ENCODE data around the gene FILIP1L.
A peak's percentile ranks its signal among the peaks of the same experiment; 100 is the strongest.

FILIP1L gene

DNA sequence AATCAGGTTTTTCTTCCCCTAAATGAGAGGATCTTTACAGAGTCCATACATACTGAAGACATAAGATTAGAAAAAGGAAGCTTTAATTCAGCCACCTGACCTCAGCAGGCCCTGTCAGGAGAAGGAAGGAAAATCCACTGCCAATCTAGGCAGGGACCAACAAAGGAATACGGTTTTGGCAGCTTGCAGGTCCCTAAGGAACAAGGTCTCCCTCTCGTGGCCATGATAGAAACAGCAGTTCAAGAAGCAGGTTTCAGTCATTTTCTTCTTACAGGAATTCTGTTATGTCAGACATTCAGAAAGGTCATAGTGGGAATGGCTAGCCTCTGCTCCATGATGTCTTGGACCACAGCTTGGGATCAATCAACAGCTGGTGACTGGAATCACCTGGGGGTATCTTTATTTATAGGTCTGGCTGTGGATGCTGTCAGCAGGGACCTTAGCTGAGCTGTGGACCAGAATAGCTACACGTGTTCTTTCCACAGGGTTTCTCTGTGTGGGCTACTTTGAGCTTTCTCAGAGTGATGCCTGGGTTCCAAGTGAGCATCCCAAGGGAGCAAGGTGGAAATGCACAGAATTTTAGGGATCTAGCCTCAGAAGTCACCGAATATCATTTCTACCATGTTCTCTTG lies 306.0 kb downstream of the FILIP1L start:
- TF ChIP-seq CTCF (IDR thresholded peaks at IDR 0.05; ENCODE audit: low read depth, low read length) = peak; percentile 88
- peak; percentile 62 for DNase-seq (ENCODE audit: extremely low read depth, low read depth)

DNA sequence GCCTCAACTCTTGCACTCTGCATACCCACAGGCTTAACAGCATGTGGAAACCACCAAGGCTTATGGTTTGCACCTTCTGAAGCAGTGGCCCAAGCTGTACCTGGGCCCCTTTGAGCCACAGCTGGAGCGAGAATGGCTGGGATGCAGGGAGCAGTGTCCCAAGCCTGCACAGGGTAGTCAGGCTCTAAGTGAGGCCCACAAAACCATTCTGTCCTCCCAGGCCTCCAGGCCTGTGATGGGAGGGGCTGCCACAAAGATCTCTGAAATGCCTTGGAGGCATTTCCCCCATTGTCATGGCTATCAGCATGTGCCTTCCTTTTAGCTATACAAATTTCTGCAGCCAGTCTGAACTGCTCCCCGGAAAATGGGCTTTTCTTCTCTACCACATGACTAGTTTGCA lies 309.1 kb downstream of the FILIP1L start:
- TF ChIP-seq CTCF (IDR thresholded peaks at IDR 0.05; ENCODE audit: low read depth, low read length) = no peak
- DNase-seq (ENCODE audit: extremely low read depth, low read depth) = no peak

DNA sequence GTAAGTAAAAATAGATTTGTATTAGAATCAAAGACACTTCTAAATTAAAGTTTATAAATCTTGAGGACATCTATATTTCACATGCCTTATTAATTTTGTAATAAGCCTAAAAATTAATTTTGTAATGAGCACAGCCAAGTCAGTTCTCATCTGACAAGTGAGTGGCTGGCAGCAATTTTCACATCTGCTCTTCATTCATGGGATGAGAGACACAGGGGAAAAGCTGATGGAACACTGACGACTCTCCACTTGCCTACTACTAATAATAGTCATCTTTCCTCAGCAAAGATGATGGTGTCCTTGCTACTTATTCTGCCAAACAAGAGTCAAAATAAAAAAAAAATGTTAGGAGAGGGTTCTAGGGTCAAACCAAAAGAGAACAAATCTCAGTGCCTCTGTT lies 311.0 kb downstream of the FILIP1L start:
- no peak for DNase-seq (ENCODE audit: extremely low read depth, low read depth)
- TF ChIP-seq CTCF (IDR thresholded peaks at IDR 0.05; ENCODE audit: low read depth, low read length) = no peak

DNA sequence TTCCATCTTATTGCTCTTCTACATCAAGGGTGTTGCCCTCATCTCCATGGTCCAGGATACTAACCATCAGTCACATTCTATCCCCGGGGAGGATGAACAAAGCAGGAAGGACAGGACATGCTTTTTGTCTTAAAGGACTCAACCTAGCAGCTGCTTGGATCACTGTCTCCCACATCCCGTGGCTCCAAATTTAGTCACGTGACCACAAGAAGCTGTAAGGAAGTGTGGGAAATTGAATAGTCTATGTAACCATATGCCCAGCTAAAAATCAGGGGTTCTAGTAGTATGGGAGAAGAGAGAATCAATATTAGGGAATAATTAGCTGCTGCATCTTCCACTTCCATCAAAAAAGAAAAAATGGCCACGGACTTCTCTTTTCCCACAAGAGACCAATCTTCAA lies 314.9 kb downstream of the FILIP1L start:
- TF ChIP-seq CTCF (IDR thresholded peaks at IDR 0.05; ENCODE audit: low read depth, low read length) = no peak
- DNase-seq (ENCODE audit: extremely low read depth, low read depth) = no peak

DNA sequence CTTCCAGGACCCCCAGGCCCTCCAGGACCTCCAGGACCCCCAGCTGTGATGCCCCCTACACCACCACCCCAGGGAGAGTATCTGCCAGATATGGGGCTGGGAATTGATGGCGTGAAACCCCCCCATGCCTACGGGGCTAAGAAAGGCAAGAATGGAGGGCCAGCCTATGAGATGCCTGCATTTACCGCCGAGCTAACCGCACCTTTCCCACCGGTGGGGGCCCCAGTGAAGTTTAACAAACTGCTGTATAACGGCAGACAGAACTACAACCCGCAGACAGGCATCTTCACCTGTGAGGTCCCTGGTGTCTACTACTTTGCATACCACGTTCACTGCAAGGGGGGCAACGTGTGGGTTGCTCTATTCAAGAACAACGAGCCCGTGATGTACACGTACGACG lies 318.7 kb downstream of the FILIP1L start:
- no peak for TF ChIP-seq CTCF (IDR thresholded peaks at IDR 0.05; ENCODE audit: low read depth, low read length)
- DNase-seq (ENCODE audit: extremely low read depth, low read depth) = no peak

- no peak for TF ChIP-seq CTCF (IDR thresholded peaks at IDR 0.05; ENCODE audit: low read depth, low read length)
- no peak for DNase-seq (ENCODE audit: extremely low read depth, low read depth)
Measured at GRCh38 chr3:99794485-99794884, 319.8 kb downstream of the FILIP1L start.

- DNase-seq (ENCODE audit: extremely low read depth, low read depth) = peak; percentile 18
- TF ChIP-seq CTCF (IDR thresholded peaks at IDR 0.05; ENCODE audit: low read depth, low read length) = peak; percentile 79
Measured at GRCh38 chr3:99789011-99789721, 325.1 kb downstream of the FILIP1L start.
